Activated naive CD8-positive, alpha-beta T cell treated with anti-CD3 and anti-CD28 coated beads, Interleukin-2, amount 10 ng/mL, durations not matched to agents 7 days and 5 days (primary cell): ENCODE measurements around the gene ABCC8. TPM values are rescaled to one million over a fixed set of nuclear protein-coding genes. Genes with fewer than 3 reads are reported as not detected.

Experiments
- ATAC-seq: fragments of 150-1000 bp; cut with Tn5 transposase; one replicate; pipeline ENCODE4 v1.10.0; 2021; ENCODE audit warnings: low read depth, moderate library complexity
- POLR2A ChIA-PET: fragments of 350-600 bp; sonication (Branson Sonifier 250); formaldehyde crosslinking; loops from one replicate; lab custom pipeline; 2021; ENCODE audit warnings: antibody characterized with exemption; lab: Charles Lee
- DNase-seq: peaks from one replicate; pipeline ENCODE4 v3.0.0; 2021
- H3K27ac Mint-ChIP-seq: one replicate; pipeline ENCODE4 v1.8.0; 2022; ENCODE audit warnings: mild to moderate bottlenecking, mixed read lengths
- H3K27me3 Mint-ChIP-seq: one replicate; pipeline ENCODE4 v1.8.0; 2022; ENCODE audit warnings: mild to moderate bottlenecking, moderate library complexity, mixed read lengths
- H3K36me3 Mint-ChIP-seq: one replicate; pipeline ENCODE4 v1.8.0; 2021; ENCODE audit warnings: mild to moderate bottlenecking, mixed read lengths
- H3K4me1 Mint-ChIP-seq: one replicate; pipeline ENCODE4 v1.8.0; 2021; ENCODE audit warnings: mixed read lengths
- H3K4me3 Mint-ChIP-seq: one replicate; pipeline ENCODE4 v1.8.0; 2022; ENCODE audit warnings: mild to moderate bottlenecking, moderate library complexity, mixed read lengths
- H3K9me3 Mint-ChIP-seq: one replicate; pipeline ENCODE4 v1.8.0; 2021; ENCODE audit warnings: mixed read lengths
- total RNA-seq, 2 experiments: library from RNA; stranded (reverse); gene quantifications; one replicate each; pipeline ENCODE4 v1.2.3, GENCODE V29; 2021

ABCC8 gene
- total RNA-seq, 2 experiments from 2014 or later: not detected

GRCh38 chr11:17350455-17351171, 126.0 kb downstream of the ABCC8 start:
- Mint-ChIP-seq H3K4me3 (peak overlapping the region; percentile 60), H3K4me1 (peaks cover 28% of the 10 kb centered on the region), H3K27me3 (peaks cover 12% of the 10 kb centered on the region), H3K36me3 (peaks cover 12% of the 10 kb centered on the region), H3K27ac (no peak overlapping the region), H3K9me3 (no peaks in the 10 kb centered on the region)
- ATAC-seq (no peak), DNase-seq (no peak)
- POLR2A ChIA-PET: interaction anchor here (1.1 kb wide), 1 partner anchor 54 kb away, joined by 3 read pairs; no protein-coding TSS in a partner anchor

- peaks cover 10% of the 10 kb centered on the region for H3K27me3 Mint-ChIP-seq
- DNase-seq: no peak
- H3K36me3 Mint-ChIP-seq: peaks cover 26% of the 10 kb centered on the region
- no peaks in the 10 kb centered on the region for H3K9me3 Mint-ChIP-seq
- no peak overlapping the region for H3K4me3 Mint-ChIP-seq
- H3K27ac Mint-ChIP-seq: no peak overlapping the region
- H3K4me1 Mint-ChIP-seq: peaks cover 15% of the 10 kb centered on the region
- no peak for ATAC-seq
- POLR2A ChIA-PET: no interaction called here
Measured at GRCh38 chr11:17347676-17348075, 129.0 kb downstream of the ABCC8 start.

DNA sequence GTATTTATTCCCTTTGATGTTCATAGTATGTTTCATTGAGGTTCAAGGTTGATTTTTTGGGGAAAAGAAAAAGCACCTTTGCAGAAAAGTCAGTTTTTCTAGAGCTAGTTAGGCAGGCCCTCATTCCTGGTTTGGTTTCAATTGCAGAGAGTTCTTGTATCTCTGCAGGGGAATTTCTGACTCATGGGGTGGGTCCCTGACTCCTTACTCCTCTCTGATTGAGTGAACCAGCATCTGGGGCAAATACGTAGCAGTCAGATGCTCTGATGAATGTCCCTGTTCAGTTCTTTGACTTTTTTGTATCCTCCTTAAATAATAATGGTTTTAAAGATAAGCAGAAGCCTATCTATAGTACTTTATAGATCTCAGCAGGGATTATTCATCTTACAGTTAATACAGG, 132.7 kb downstream of the ABCC8 start:
- ATAC-seq: no peak
- no peak for DNase-seq
- POLR2A ChIA-PET: no interaction called here
- H3K4me1 Mint-ChIP-seq: peaks cover 6% of the 10 kb centered on the region
- no peaks in the 10 kb centered on the region for H3K27me3 Mint-ChIP-seq
- no peaks in the 10 kb centered on the region for H3K9me3 Mint-ChIP-seq
- H3K27ac Mint-ChIP-seq: no peak overlapping the region
- H3K36me3 Mint-ChIP-seq: peaks cover 28% of the 10 kb centered on the region
- H3K4me3 Mint-ChIP-seq: no peak overlapping the region

- no peak for ATAC-seq
- peaks cover 6% of the 10 kb centered on the region for H3K4me1 Mint-ChIP-seq
- no peak overlapping the region for H3K27ac Mint-ChIP-seq
- H3K9me3 Mint-ChIP-seq: no peaks in the 10 kb centered on the region
- H3K27me3 Mint-ChIP-seq: no peaks in the 10 kb centered on the region
- DNase-seq: no peak
- POLR2A ChIA-PET: no interaction called here
- peaks cover 28% of the 10 kb centered on the region for H3K36me3 Mint-ChIP-seq
- H3K4me3 Mint-ChIP-seq: no peak overlapping the region
Measured at GRCh38 chr11:17343257-17343656, 133.4 kb downstream of the ABCC8 start.

Other genes with a start within 250 kb of the ABCC8 start
- 100 to 1,000 TPM; 168 to 170 TPM for gene NUCB2, start 200.1 kb downstream of the ABCC8 start, total RNA-seq
- 1 to 10 TPM; 2.7 to 2.9 TPM for gene NCR3LG1, start 125.0 kb downstream of the ABCC8 start, total RNA-seq
- gene KCNJ11, start 88.2 kb downstream of the ABCC8 start, total RNA-seq: 1 to 10 TPM; 1.8 to 2.7 TPM
- gene USH1C, start 67.6 kb upstream of the ABCC8 start, total RNA-seq: not detected
- not detected for gene OTOG, start 70.4 kb upstream of the ABCC8 start, total RNA-seq
- not detected for gene MYOD1, start 242.7 kb upstream of the ABCC8 start, total RNA-seq